Activated T-helper 17 cell treated with anti-CD3 and anti-CD28 coated beads, Interleukin-2, amount 50 U/mL, for 72 hours (primary cell): ENCODE measurements around the gene HSD17B8. TPM values are rescaled to one million over a fixed set of nuclear protein-coding genes. Genes with fewer than 3 reads are reported as not detected.
A peak's percentile ranks its signal among the peaks of the same experiment; 100 is the strongest.

Experiments
- ATAC-seq: fragments of 150-1000 bp; cut with Tn5 transposase; replicated peaks from 2 replicates; pipeline ENCODE4 v1.10.0; 2021; ENCODE audit warnings: mild to moderate bottlenecking, moderate library complexity
- H3K27ac Mint-ChIP-seq: one replicate; pipeline ENCODE4 v1.8.0; 2022; ENCODE audit warnings: mixed read lengths
- H3K27me3 Mint-ChIP-seq: one replicate; pipeline ENCODE4 v1.8.0; 2022; ENCODE audit warnings: mixed read lengths
- H3K36me3 Mint-ChIP-seq: one replicate; pipeline ENCODE4 v1.8.0; 2022; ENCODE audit warnings: low read depth, mild to moderate bottlenecking, mixed read lengths
- H3K4me1 Mint-ChIP-seq: one replicate; pipeline ENCODE4 v1.8.0; 2022; ENCODE audit warnings: mixed read lengths
- H3K4me3 Mint-ChIP-seq: one replicate; pipeline ENCODE4 v1.8.0; 2022; ENCODE audit warnings: mild to moderate bottlenecking, mixed read lengths
- H3K9me3 Mint-ChIP-seq: one replicate; pipeline ENCODE4 v1.8.0; 2022; ENCODE audit warnings: mixed read lengths
- total RNA-seq, 2 donors: library from RNA; stranded (reverse); gene quantifications; one replicate each; pipeline ENCODE4 v1.2.3, GENCODE V29; 2022

The HSD17B8 gene
- total RNA-seq, 2 donors from 2014 or later = 3.4 to 13.1 TPM

- peaks cover 45% of the 10 kb centered on the region for H3K36me3 Mint-ChIP-seq
- H3K4me3 Mint-ChIP-seq = peak overlapping the region; percentile 60
- no peak overlapping the region for H3K27ac Mint-ChIP-seq
- H3K9me3 Mint-ChIP-seq = no peaks in the 10 kb centered on the region
- peaks cover 10% of the 10 kb centered on the region for H3K4me1 Mint-ChIP-seq
- peaks cover 19% of the 10 kb centered on the region for H3K27me3 Mint-ChIP-seq
- peak; percentile 8 for ATAC-seq
Observed at GRCh38 chr6:33192671-33193602, 11.5 kb upstream of the HSD17B8 start.

- H3K36me3 Mint-ChIP-seq = peaks cover 51% of the 10 kb centered on the region
- no peak overlapping the region for H3K27ac Mint-ChIP-seq
- H3K9me3 Mint-ChIP-seq = no peaks in the 10 kb centered on the region
- peak overlapping the region; percentile 60 for H3K4me3 Mint-ChIP-seq
- peak; percentile 18 for ATAC-seq
- H3K4me1 Mint-ChIP-seq = peaks cover 15% of the 10 kb centered on the region
- peaks cover 17% of the 10 kb centered on the region for H3K27me3 Mint-ChIP-seq
Observed at GRCh38 chr6:33193619-33194018, 10.8 kb upstream of the HSD17B8 start.

- H3K4me3 Mint-ChIP-seq = no peak overlapping the region
- H3K27me3 Mint-ChIP-seq = peaks cover 16% of the 10 kb centered on the region
- H3K27ac Mint-ChIP-seq = no peak overlapping the region
- H3K36me3 Mint-ChIP-seq = peaks cover 57% of the 10 kb centered on the region
- ATAC-seq = no peak
- no peaks in the 10 kb centered on the region for H3K9me3 Mint-ChIP-seq
- peaks cover 20% of the 10 kb centered on the region for H3K4me1 Mint-ChIP-seq
Observed at GRCh38 chr6:33194431-33194979, 9.9 kb upstream of the HSD17B8 start.

- Mint-ChIP-seq H3K27ac (no peak overlapping the region), H3K4me3 (no peak overlapping the region), H3K4me1 (peaks cover 20% of the 10 kb centered on the region), H3K36me3 (peaks cover 59% of the 10 kb centered on the region), H3K9me3 (no peaks in the 10 kb centered on the region), H3K27me3 (peaks cover 9% of the 10 kb centered on the region)
- ATAC-seq = no peak
Observed at GRCh38 chr6:33195304-33196165, 8.9 kb upstream of the HSD17B8 start.

- Mint-ChIP-seq H3K9me3 (no peaks in the 10 kb centered on the region), H3K36me3 (peaks cover 80% of the 10 kb centered on the region), H3K4me1 (peaks cover 30% of the 10 kb centered on the region), H3K27me3 (no peaks in the 10 kb centered on the region), H3K27ac (peak overlapping the region; percentile 91), H3K4me3 (peak overlapping the region; percentile 100)
- peak; percentile 46 for ATAC-seq
Observed at GRCh38 chr6:33197431-33198048, 6.9 kb upstream of the HSD17B8 start.

GRCh38 chr6:33198159-33198852, 6.1 kb upstream of the HSD17B8 start:
- Mint-ChIP-seq H3K4me3 (peak overlapping the region; percentile 100), H3K9me3 (no peaks in the 10 kb centered on the region), H3K4me1 (peaks cover 38% of the 10 kb centered on the region), H3K27me3 (no peaks in the 10 kb centered on the region), H3K27ac (peak overlapping the region; percentile 91), H3K36me3 (peaks cover 87% of the 10 kb centered on the region)
- ATAC-seq = no peak

GRCh38 chr6:33198853-33199436, 5.5 kb upstream of the HSD17B8 start:
- no peaks in the 10 kb centered on the region for H3K27me3 Mint-ChIP-seq
- no peaks in the 10 kb centered on the region for H3K9me3 Mint-ChIP-seq
- peak overlapping the region; percentile 100 for H3K4me3 Mint-ChIP-seq
- H3K27ac Mint-ChIP-seq = peak overlapping the region; percentile 91
- H3K36me3 Mint-ChIP-seq = peaks cover 89% of the 10 kb centered on the region
- peaks cover 41% of the 10 kb centered on the region for H3K4me1 Mint-ChIP-seq
- ATAC-seq = no peak

- H3K27ac Mint-ChIP-seq = peak overlapping the region; percentile 91
- peaks cover 44% of the 10 kb centered on the region for H3K4me1 Mint-ChIP-seq
- peaks cover 87% of the 10 kb centered on the region for H3K36me3 Mint-ChIP-seq
- peak; percentile 50 for ATAC-seq
- H3K4me3 Mint-ChIP-seq = peak overlapping the region; percentile 100
- H3K27me3 Mint-ChIP-seq = no peaks in the 10 kb centered on the region
- no peaks in the 10 kb centered on the region for H3K9me3 Mint-ChIP-seq
Observed at GRCh38 chr6:33199687-33200218, 4.7 kb upstream of the HSD17B8 start.

- ATAC-seq = peak; percentile 54
- Mint-ChIP-seq H3K27ac (peak within 1 kb of the TSS; percentile 100), H3K36me3 (peaks cover 87% of the 10 kb centered on the region)
Observed at GRCh38 chr6:33200219-33201146, 4.0 kb upstream of the HSD17B8 start, which contains the start of the genes RXRB and SLC39A7. RXRB (minus strand) TSS chr6:33200665; CDS start chr6:33200476, 189 bp downstream. SLC39A7 (plus strand) TSS chr6:33200867; CDS start chr6:33201246, 379 bp downstream.

GRCh38 chr6:33201147-33201545, 3.3 kb upstream of the HSD17B8 start:
- ATAC-seq = no peak
- Mint-ChIP-seq H3K4me3 (peak overlapping the region; percentile 100), H3K36me3 (peaks cover 84% of the 10 kb centered on the region), H3K4me1 (peaks cover 57% of the 10 kb centered on the region), H3K9me3 (no peaks in the 10 kb centered on the region), H3K27ac (peak overlapping the region; percentile 100), H3K27me3 (no peaks in the 10 kb centered on the region)

More at GRCh38 chr6:33200219-33201146, 4.0 kb upstream of the HSD17B8 start, which contains the start of the genes RXRB and SLC39A7:
- peaks cover 50% of the 10 kb centered on the region for H3K4me1 Mint-ChIP-seq
- no peaks in the 10 kb centered on the region for H3K9me3 Mint-ChIP-seq
- H3K27me3 Mint-ChIP-seq = no peaks in the 10 kb centered on the region
- H3K4me3 Mint-ChIP-seq = peak within 1 kb of the TSS; percentile 100

GRCh38 chr6:33201935-33202334, 2.5 kb upstream of the HSD17B8 start:
- ATAC-seq = no peak
- peak overlapping the region; percentile 100 for H3K27ac Mint-ChIP-seq
- no peaks in the 10 kb centered on the region for H3K9me3 Mint-ChIP-seq
- peaks cover 61% of the 10 kb centered on the region for H3K4me1 Mint-ChIP-seq
- H3K36me3 Mint-ChIP-seq = peaks cover 76% of the 10 kb centered on the region
- H3K4me3 Mint-ChIP-seq = peak overlapping the region; percentile 100
- no peaks in the 10 kb centered on the region for H3K27me3 Mint-ChIP-seq

- no peak for ATAC-seq
- no peaks in the 10 kb centered on the region for H3K9me3 Mint-ChIP-seq
- peaks cover 67% of the 10 kb centered on the region for H3K36me3 Mint-ChIP-seq
- H3K4me1 Mint-ChIP-seq = peaks cover 59% of the 10 kb centered on the region
- H3K27me3 Mint-ChIP-seq = no peaks in the 10 kb centered on the region
- peak overlapping the region; percentile 100 for H3K27ac Mint-ChIP-seq
- peak overlapping the region; percentile 100 for H3K4me3 Mint-ChIP-seq
Observed at GRCh38 chr6:33202799-33203198, 1.7 kb upstream of the HSD17B8 start.
